HEK293 (cell line): ENCODE measurements around the gene LOX.

Source experiments
- KLF10 ChIP-seq: fragments of 450-650 bp; IDR thresholded peaks from 2 replicates; pipeline ENCODE4 v1.5.1; 2018; ENCODE audit warnings: missing biosample characterization, mild to moderate bottlenecking, missing genetic modification characterization
- SETDB1 ChIP-seq: IDR thresholded peaks from one replicate; pipeline ENCODE4 v1.6.1; 2017; ENCODE audit warnings: mild to moderate bottlenecking, low read length, moderate library complexity, mixed read lengths; ENCODE audit not compliant: insufficient read length
- TCF7L2 ChIP-seq: IDR thresholded peaks from 2 replicates; pipeline ENCODE4 v1.6.1; 2011; ENCODE audit warnings: low read depth, mild to moderate bottlenecking, inconsistent platforms, low read length, moderate library complexity, borderline replicate concordance
- ZNF121 ChIP-seq: fragments of 450-650 bp; formaldehyde crosslinking; IDR thresholded peaks from 2 replicates; pipeline ENCODE4 v1.5.1; 2016; ENCODE audit warnings: missing biosample characterization, missing genetic modification characterization
- ZNF132 ChIP-seq: fragments of 450-650 bp; formaldehyde crosslinking; IDR thresholded peaks from 2 replicates; pipeline ENCODE4 v1.5.1; 2017; ENCODE audit warnings: missing biosample characterization, missing genetic modification characterization, borderline replicate concordance
- ZNF138 ChIP-seq: fragments of 450-650 bp; formaldehyde crosslinking; IDR thresholded peaks from 2 replicates; pipeline ENCODE4 v1.5.1; 2016; ENCODE audit warnings: missing biosample characterization, missing genetic modification characterization, borderline replicate concordance
- ZNF155 ChIP-seq: fragments of 450-650 bp; formaldehyde crosslinking; IDR thresholded peaks from 2 replicates; pipeline ENCODE4 v1.5.1; 2016; ENCODE audit warnings: missing biosample characterization, missing genetic modification characterization
- ZNF266 ChIP-seq: fragments of 450-650 bp; formaldehyde crosslinking; IDR thresholded peaks from 2 replicates; pipeline ENCODE4 v1.5.1; 2016; ENCODE audit warnings: missing biosample characterization, missing genetic modification characterization, low read depth
- ZNF404 ChIP-seq: fragments of 450-650 bp; formaldehyde crosslinking; IDR thresholded peaks from 2 replicates; pipeline ENCODE4 v1.5.1; 2017; ENCODE audit warnings: missing biosample characterization, missing genetic modification characterization
- ZNF785 ChIP-seq: fragments of 450-650 bp; formaldehyde crosslinking; IDR thresholded peaks from 2 replicates; pipeline ENCODE4 v1.5.1; 2016; ENCODE audit warnings: missing biosample characterization, missing genetic modification characterization
- ZXDB ChIP-seq: fragments of 450-650 bp; formaldehyde crosslinking; IDR thresholded peaks from 2 replicates; pipeline ENCODE4 v1.5.1; 2016; ENCODE audit warnings: missing biosample characterization, missing genetic modification characterization
- TF ChIP-seq, protein P1 (sequence below): fragments of 450-650 bp; formaldehyde crosslinking; IDR thresholded peaks from 2 replicates; pipeline ENCODE4 v1.5.1; 2016; ENCODE audit warnings: missing biosample characterization, missing genetic modification characterization
- TF ChIP-seq, protein P2 (sequence below): fragments of 450-650 bp; formaldehyde crosslinking; IDR thresholded peaks from 2 replicates; pipeline ENCODE4 v1.5.1; 2016; ENCODE audit warnings: missing biosample characterization, missing genetic modification characterization
- TF ChIP-seq, protein P3 (sequence below): fragments of 450-650 bp; IDR thresholded peaks from 2 replicates; pipeline ENCODE4 v1.5.1; 2018; ENCODE audit warnings: missing biosample characterization, missing genetic modification characterization

DNA sequence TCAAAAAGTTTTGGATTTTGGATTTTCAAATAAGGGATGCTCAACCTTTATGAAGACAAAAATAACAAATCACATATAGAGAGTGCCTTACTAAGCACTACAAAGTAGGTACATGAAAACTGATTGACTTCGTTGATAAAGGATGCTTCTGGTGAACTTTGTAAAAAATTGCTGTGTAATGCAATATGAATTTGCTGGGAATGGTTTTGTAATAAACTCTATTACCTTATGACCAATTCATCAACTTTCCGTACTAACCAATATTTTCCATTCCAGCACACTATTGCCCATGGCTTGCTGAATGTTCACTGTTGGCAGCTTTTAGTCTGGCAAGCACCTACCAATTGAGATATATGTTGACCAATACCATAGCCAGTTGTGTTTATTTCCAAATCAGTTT is 27.9 kb upstream of the LOX start:
- TF ChIP-seq, protein P1, sequence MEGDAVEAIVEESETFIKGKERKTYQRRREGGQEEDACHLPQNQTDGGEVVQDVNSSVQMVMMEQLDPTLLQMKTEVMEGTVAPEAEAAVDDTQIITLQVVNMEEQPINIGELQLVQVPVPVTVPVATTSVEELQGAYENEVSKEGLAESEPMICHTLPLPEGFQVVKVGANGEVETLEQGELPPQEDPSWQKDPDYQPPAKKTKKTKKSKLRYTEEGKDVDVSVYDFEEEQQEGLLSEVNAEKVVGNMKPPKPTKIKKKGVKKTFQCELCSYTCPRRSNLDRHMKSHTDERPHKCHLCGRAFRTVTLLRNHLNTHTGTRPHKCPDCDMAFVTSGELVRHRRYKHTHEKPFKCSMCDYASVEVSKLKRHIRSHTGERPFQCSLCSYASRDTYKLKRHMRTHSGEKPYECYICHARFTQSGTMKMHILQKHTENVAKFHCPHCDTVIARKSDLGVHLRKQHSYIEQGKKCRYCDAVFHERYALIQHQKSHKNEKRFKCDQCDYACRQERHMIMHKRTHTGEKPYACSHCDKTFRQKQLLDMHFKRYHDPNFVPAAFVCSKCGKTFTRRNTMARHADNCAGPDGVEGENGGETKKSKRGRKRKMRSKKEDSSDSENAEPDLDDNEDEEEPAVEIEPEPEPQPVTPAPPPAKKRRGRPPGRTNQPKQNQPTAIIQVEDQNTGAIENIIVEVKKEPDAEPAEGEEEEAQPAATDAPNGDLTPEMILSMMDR: no peak
- TF ChIP-seq KLF10 (tag by site-specific recombination) (no peak), ZXDB (no peak), ZNF138 (tag by site-specific recombination) (no peak), SETDB1 (no peak), ZNF132 (no peak), TCF7L2 (no peak), ZNF785 (tag by site-specific recombination) (no peak), ZNF121 (no peak), ZNF155 (no peak), ZNF266 (tag by site-specific recombination) (no peak), ZNF404 (no peak)
- TF ChIP-seq, protein P2, sequence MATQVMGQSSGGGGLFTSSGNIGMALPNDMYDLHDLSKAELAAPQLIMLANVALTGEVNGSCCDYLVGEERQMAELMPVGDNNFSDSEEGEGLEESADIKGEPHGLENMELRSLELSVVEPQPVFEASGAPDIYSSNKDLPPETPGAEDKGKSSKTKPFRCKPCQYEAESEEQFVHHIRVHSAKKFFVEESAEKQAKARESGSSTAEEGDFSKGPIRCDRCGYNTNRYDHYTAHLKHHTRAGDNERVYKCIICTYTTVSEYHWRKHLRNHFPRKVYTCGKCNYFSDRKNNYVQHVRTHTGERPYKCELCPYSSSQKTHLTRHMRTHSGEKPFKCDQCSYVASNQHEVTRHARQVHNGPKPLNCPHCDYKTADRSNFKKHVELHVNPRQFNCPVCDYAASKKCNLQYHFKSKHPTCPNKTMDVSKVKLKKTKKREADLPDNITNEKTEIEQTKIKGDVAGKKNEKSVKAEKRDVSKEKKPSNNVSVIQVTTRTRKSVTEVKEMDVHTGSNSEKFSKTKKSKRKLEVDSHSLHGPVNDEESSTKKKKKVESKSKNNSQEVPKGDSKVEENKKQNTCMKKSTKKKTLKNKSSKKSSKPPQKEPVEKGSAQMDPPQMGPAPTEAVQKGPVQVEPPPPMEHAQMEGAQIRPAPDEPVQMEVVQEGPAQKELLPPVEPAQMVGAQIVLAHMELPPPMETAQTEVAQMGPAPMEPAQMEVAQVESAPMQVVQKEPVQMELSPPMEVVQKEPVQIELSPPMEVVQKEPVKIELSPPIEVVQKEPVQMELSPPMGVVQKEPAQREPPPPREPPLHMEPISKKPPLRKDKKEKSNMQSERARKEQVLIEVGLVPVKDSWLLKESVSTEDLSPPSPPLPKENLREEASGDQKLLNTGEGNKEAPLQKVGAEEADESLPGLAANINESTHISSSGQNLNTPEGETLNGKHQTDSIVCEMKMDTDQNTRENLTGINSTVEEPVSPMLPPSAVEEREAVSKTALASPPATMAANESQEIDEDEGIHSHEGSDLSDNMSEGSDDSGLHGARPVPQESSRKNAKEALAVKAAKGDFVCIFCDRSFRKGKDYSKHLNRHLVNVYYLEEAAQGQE: no peak
- TF ChIP-seq, protein P3, sequence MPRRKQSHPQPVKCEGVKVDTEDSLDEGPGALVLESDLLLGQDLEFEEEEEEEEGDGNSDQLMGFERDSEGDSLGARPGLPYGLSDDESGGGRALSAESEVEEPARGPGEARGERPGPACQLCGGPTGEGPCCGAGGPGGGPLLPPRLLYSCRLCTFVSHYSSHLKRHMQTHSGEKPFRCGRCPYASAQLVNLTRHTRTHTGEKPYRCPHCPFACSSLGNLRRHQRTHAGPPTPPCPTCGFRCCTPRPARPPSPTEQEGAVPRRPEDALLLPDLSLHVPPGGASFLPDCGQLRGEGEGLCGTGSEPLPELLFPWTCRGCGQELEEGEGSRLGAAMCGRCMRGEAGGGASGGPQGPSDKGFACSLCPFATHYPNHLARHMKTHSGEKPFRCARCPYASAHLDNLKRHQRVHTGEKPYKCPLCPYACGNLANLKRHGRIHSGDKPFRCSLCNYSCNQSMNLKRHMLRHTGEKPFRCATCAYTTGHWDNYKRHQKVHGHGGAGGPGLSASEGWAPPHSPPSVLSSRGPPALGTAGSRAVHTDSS (tag by site-specific recombination): no peak
